HepG2 (cell line): ENCODE results near the gene CCDC142. TPM values are rescaled to one million over a fixed set of nuclear protein-coding genes. Genes with fewer than 3 reads are reported as not detected.
A peak's percentile ranks its signal among the peaks of the same experiment; 100 is the strongest.

ENCODE experiments used
- AGO1 ChIP-seq: fragments of 200-400 bp; formaldehyde crosslinking; IDR thresholded peaks from 2 replicates; pipeline ENCODE4 v1.6.1; 2017; ENCODE audit warnings: mild to moderate bottlenecking, low read depth, low read length, moderate library complexity; ENCODE audit not compliant: poor library complexity, severe bottlenecking
- AHDC1 ChIP-seq: sonication (generic); formaldehyde crosslinking; IDR thresholded peaks from 2 replicates; pipeline ENCODE4 v1.5.1; 2020; ENCODE audit warnings: mild to moderate bottlenecking, missing genetic modification reagents, borderline replicate concordance
- AKNA ChIP-seq: sonication (generic); formaldehyde crosslinking; IDR thresholded peaks from 2 replicates; pipeline ENCODE4 v1.4.0; 2020; ENCODE audit warnings: missing genetic modification reagents, borderline replicate concordance
- CENPBD1 ChIP-seq: sonication (generic); formaldehyde crosslinking; IDR thresholded peaks from 2 replicates; pipeline ENCODE4 v1.8.0; 2022; ENCODE audit warnings: missing genetic modification reagents, low read depth, mild to moderate bottlenecking, borderline replicate concordance
- GTF2F1 ChIP-seq: fragments of 150-350 bp; IDR thresholded peaks from 2 replicates; pipeline ENCODE4 v1.6.1; 2014; ENCODE audit warnings: low read length
- MIER2 ChIP-seq: IDR thresholded peaks from 2 replicates; pipeline ENCODE4 v1.6.1; 2016; ENCODE audit warnings: missing biosample characterization, missing genetic modification reagents
- NAIF1 ChIP-seq: sonication (generic); formaldehyde crosslinking; IDR thresholded peaks from 2 replicates; pipeline ENCODE4 v1.5.0; 2020; ENCODE audit warnings: mild to moderate bottlenecking, missing genetic modification reagents, borderline replicate concordance
- POLR2A ChIP-seq, 2 experiments: IDR thresholded peaks; 2 replicates each; pipeline ENCODE4 v1.6.1; 2011; ENCODE audit warnings: low read depth in 2 of 2, low read length in 2 of 2, mild to moderate bottlenecking in 1 of 2, moderate library complexity in 1 of 2; ENCODE audit not compliant: insufficient read depth in 1 of 2
- PRMT3 ChIP-seq: sonication (generic); formaldehyde crosslinking; IDR thresholded peaks from 2 replicates; pipeline ENCODE4 v1.8.1; 2022; ENCODE audit warnings: low read depth, mild to moderate bottlenecking, moderate library complexity, missing genetic modification reagents, borderline replicate concordance
- THAP11 ChIP-seq: IDR thresholded peaks from 2 replicates; pipeline ENCODE4 v1.6.1; 2016; ENCODE audit warnings: missing biosample characterization, missing genetic modification reagents
- ZBTB7B ChIP-seq: sonication (generic); formaldehyde crosslinking; IDR thresholded peaks from 2 replicates; pipeline ENCODE4 v1.4.0; 2020; ENCODE audit warnings: missing genetic modification reagents
- ZFP36 ChIP-seq: fragments of 150-350 bp; IDR thresholded peaks from 2 replicates; pipeline ENCODE4 v1.6.1; 2018; ENCODE audit warnings: borderline replicate concordance, low read length, low read depth; ENCODE audit not compliant: partially characterized antibody
- ZFP36L2 ChIP-seq: sonication (generic); formaldehyde crosslinking; IDR thresholded peaks from 2 replicates; pipeline ENCODE4 v1.4.0; 2020; ENCODE audit warnings: missing genetic modification reagents
- ZNF160 ChIP-seq: sonication (generic); formaldehyde crosslinking; IDR thresholded peaks from 2 replicates; pipeline ENCODE4 v1.8.0; 2022; ENCODE audit warnings: mild to moderate bottlenecking, inconsistent platforms, missing genetic modification reagents
- ZNF333 ChIP-seq: sonication (generic); formaldehyde crosslinking; IDR thresholded peaks from 2 replicates; pipeline ENCODE4 v1.4.0; 2020; ENCODE audit warnings: mild to moderate bottlenecking, missing genetic modification reagents, borderline replicate concordance
- ZNF552 ChIP-seq: sonication (generic); formaldehyde crosslinking; IDR thresholded peaks from 2 replicates; pipeline ENCODE4 v1.9.0; 2022; ENCODE audit warnings: missing genetic modification reagents, mild to moderate bottlenecking, borderline replicate concordance
- ZNF567 ChIP-seq: sonication (generic); formaldehyde crosslinking; IDR thresholded peaks from 2 replicates; pipeline ENCODE4 v1.8.1; 2023; ENCODE audit warnings: mild to moderate bottlenecking, missing genetic modification reagents, borderline replicate concordance
- ZNF619 ChIP-seq: sonication (generic); formaldehyde crosslinking; IDR thresholded peaks from 2 replicates; pipeline ENCODE4 v1.4.0; 2020; ENCODE audit warnings: mild to moderate bottlenecking, missing genetic modification reagents
- polyA plus RNA-seq, 8 experiments: library from polyadenylated mRNA; depleted of rRNA in 3 of 8; stranded (reverse) in 7 of 8; unstranded in 1 of 8; fragments of >200 nt; fragmentation: Illumina TruSeq in 4 of 8; extraction: Trizol in 4 of 8; gene quantifications; 2 replicates each; pipeline versions ENCODE4 v1.2.1 to v1.2.3, GENCODE V29; 2011 to 2016; ENCODE audit warnings: low read depth in 4 of 8, missing spikeins in 1 of 8, mixed read lengths in 1 of 8; ENCODE audit not compliant: insufficient read depth in 1 of 8
- total RNA-seq, 5 experiments: library from RNA; depleted of rRNA; stranded (reverse); fragments of >200 nt; fragmentation: Illumina TruSeq; extraction: Trizol; gene quantifications; 2 replicates each; pipeline ENCODE4 v1.2.3, GENCODE V29; 2016; ENCODE audit warnings: low read depth in 1 of 5

Gene CCDC142
- total and polyA plus RNA-seq, 2 of the 13 experiments (the other 11 are each of a cell fraction or from before 2014, with no cell fraction given), result 14.7 to 30.4 TPM

GRCh38 chr2:74440378-74441169, 42.2 kb downstream of the CCDC142 start (continued):
- TF ChIP-seq ZNF333 (CRISPR knock-in tag), result peak; percentile 94; the same call in 1 of the 2 replicates
- TF ChIP-seq NAIF1 (CRISPR knock-in tag), result peak; percentile 73; the same call in 1 of the 2 replicates
- no peak for TF ChIP-seq PRMT3 (CRISPR knock-in tag)
- peak; percentile 58 to 73 for TF ChIP-seq POLR2A (IDR thresholded peaks at IDR 0.05; ENCODE audit: insufficient read depth in 1 of 2, low read depth in 2 of 2, low read length in 2 of 2)
- TF ChIP-seq ZNF567 (CRISPR knock-in tag), result 0 out of 2 replicates have a peak, but pooled peaks have one; percentile 45
- TF ChIP-seq ZNF160 (CRISPR knock-in tag), result peak; percentile 78; the same call in 1 of the 2 replicates
- peak; percentile 89 for TF ChIP-seq ZNF552 (CRISPR knock-in tag)
- no peak for TF ChIP-seq ZFP36L2
- TF ChIP-seq AHDC1, result no peak
- no peak; the same call in 1 of the 2 replicates for TF ChIP-seq AKNA (CRISPR knock-in tag)
- TF ChIP-seq AGO1, result peak; percentile 71
- TF ChIP-seq GTF2F1, result no peak
- peak; percentile 84 for TF ChIP-seq THAP11 (CRISPR knock-in tag)
- peak; percentile 87 for TF ChIP-seq ZNF619 (CRISPR knock-in tag)
- TF ChIP-seq MIER2 (CRISPR knock-in tag), result peak; percentile 52
- TF ChIP-seq ZBTB7B (CRISPR knock-in tag), result peak; percentile 98
- no peak for TF ChIP-seq ZFP36
- TF ChIP-seq CENPBD1 (CRISPR knock-in tag), result 0 out of 2 replicates have a peak, but pooled peaks have one; percentile 27
